Thyroid gland (tissue), 4 donors: ENCODE results near the gene GPR78.

Source experiments
- POLR2A ChIP-seq, 2 donors: fragments of 450-650 bp; IDR thresholded peaks; one replicate each; pipeline ENCODE4 v1.6.1; 2017; ENCODE audit warnings: antibody characterized with exemption in 2 of 2, mild to moderate bottlenecking in 2 of 2, moderate library complexity in 1 of 2
- TF ChIP-seq, protein P1 (sequence below), 6 experiments: fragments of 200-600 bp in 3 of 6; fragments of 450-650 bp in 3 of 6; sonication (generic) in 3 of 6; IDR thresholded peaks; one replicate each; pipeline ENCODE4 v1.5.1; 2016 to 2019; ENCODE audit warnings: antibody characterized with exemption in 6 of 6, mild to moderate bottlenecking in 2 of 6, inconsistent platforms in 1 of 6, moderate library complexity in 1 of 6

GRCh38 chr4:8600686-8601085 is 20.5 kb downstream of the GPR78 start:
- TF ChIP-seq POLR2A (IDR thresholded peaks at IDR 0.05): no peak
- TF ChIP-seq, protein P1, sequence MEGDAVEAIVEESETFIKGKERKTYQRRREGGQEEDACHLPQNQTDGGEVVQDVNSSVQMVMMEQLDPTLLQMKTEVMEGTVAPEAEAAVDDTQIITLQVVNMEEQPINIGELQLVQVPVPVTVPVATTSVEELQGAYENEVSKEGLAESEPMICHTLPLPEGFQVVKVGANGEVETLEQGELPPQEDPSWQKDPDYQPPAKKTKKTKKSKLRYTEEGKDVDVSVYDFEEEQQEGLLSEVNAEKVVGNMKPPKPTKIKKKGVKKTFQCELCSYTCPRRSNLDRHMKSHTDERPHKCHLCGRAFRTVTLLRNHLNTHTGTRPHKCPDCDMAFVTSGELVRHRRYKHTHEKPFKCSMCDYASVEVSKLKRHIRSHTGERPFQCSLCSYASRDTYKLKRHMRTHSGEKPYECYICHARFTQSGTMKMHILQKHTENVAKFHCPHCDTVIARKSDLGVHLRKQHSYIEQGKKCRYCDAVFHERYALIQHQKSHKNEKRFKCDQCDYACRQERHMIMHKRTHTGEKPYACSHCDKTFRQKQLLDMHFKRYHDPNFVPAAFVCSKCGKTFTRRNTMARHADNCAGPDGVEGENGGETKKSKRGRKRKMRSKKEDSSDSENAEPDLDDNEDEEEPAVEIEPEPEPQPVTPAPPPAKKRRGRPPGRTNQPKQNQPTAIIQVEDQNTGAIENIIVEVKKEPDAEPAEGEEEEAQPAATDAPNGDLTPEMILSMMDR (IDR thresholded peaks at IDR 0.05): no peak
